ENCODE data around the gene AUTS2. TPM values are rescaled to one million over a fixed set of nuclear protein-coding genes. Genes with fewer than 3 reads are reported as not detected.

Gene AUTS2
- polyA plus RNA-seq, 3 donors = 3.1 to 8.3 (median 7.9) TPM

- WGBS, 3 donors = 89 to 96% (median 95%) methylated on average over 1 of the region's 1 CpG
- no peak overlapping the region for H3K27ac ChIP-seq (ENCODE audit: low read depth, low read length)
These were observed 20.8 kb downstream of the AUTS2 start for GRCh38 chr7:69619054-69619453.

GRCh38 chr7:69619635-69620034, 21.4 kb downstream of the AUTS2 start:
- WGBS, 3 donors = 84 to 92% (median 87%) methylated on average over 2 of the region's 2 CpGs

GRCh38 chr7:69620063-69620462, 21.8 kb downstream of the AUTS2 start:
- 48 to 62% (median 57%) methylated on average over 4 of the region's 4 CpGs for WGBS, 3 donors
- H3K27ac ChIP-seq (ENCODE audit: low read depth, low read length) = no peak overlapping the region

More at GRCh38 chr7:69619635-69620034, 21.4 kb downstream of the AUTS2 start:
- no peak overlapping the region for H3K27ac ChIP-seq (ENCODE audit: low read depth, low read length)

DNA sequence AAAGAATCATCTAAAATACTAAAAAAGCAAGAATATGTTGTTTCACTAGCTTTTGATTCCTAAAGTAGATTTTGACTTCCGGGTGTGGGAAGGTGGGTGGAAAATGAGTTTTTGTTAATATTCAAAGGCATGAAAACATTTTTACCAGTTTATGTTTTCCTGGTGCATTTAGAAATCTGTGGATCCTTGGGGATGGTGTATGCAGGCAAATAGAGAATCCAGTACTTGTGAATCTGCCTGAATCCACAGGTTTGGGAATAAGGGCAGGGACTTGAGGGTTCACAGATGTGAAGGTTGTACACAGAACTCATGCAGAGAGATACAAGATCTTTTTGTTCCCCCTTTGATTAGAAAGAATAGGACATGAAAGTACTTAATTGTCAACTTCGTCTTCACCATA, 22.4 kb downstream of the AUTS2 start:
- no peak overlapping the region for H3K27ac ChIP-seq (ENCODE audit: low read depth, low read length)
- WGBS, 3 donors = 89 to 91% (median 91%) methylated on average over 2 of the region's 2 CpGs

GRCh38 chr7:69622014-69622835, 23.9 kb downstream of the AUTS2 start:
- 56 to 60% (median 59%) methylated on average over 2 of the region's 2 CpGs for WGBS, 3 donors

DNA sequence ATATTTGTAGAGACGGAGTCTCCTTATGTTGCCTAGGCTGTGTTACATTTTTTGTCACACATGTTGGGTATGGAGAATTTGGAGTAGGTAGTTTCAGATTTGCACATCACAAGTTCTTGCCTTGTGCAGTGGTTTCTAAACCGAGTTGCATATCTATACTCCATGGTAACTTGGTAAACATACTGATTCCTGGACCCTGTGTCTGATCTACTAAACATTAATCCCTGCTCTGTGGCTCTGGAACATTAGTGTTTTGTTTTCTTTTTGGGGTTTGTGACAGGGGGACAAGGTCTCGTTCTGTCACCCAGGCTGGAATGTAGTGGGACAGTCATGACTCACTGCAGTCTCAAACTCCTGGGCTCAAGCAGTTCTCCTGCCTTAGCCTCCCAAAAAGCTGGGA, 24.7 kb downstream of the AUTS2 start:
- WGBS, 3 donors = 59 to 82% (median 75%) methylated on average over 3 of the region's 3 CpGs
- no peak overlapping the region for H3K27ac ChIP-seq (ENCODE audit: low read depth, low read length)

More at GRCh38 chr7:69622014-69622835, 23.9 kb downstream of the AUTS2 start:
- H3K27ac ChIP-seq (ENCODE audit: low read depth, low read length) = no peak overlapping the region

GRCh38 chr7:69624435-69625230, 26.4 kb downstream of the AUTS2 start:
- H3K27ac ChIP-seq (ENCODE audit: low read depth, low read length) = no peak overlapping the region
- WGBS, 3 donors = 72 to 89% (median 85%) methylated on average over 8 of the region's 8 CpGs

DNA sequence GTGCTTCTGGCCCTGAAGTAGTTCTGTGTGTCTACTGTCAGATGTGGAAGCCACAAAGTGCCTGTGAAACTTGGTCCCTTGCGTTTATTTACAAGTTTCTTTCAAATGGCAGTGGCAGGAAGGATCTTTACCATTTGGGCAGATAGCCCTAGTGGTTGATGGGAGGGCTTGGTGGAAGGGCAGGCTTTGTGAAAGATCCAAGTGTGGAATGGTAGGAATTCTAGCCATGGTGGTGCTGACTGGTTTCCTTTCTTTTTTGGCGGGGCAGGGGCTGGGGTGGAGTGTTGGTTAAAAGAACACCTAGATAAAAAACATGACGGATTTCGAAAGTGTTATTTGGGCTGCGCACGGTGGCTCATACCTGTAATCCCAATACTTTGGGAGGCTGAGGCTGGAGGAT, 27.0 kb downstream of the AUTS2 start:
- H3K27ac ChIP-seq (ENCODE audit: low read depth, low read length) = no peak overlapping the region
- WGBS, 3 donors = 80 to 94% (median 90%) methylated on average over 6 of the region's 6 CpGs

DNA sequence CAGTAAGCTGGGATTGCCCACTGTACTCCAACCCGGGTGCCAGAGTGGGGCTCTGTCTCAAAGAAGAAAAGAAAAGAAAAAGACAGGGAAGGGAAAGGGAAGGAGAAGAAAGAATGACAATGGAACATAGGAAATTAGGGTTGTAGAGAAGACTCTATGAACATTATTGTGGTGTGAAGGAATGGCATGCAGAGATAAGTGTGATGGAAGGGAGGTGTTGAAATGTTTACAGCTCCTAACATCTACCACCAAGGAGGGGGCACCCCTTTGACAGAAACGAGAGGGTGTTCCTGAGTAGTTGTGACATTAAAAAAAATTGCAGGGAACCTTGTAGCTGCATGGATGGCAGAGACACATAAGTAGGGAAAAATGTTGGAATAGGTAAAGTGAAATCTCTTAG, 27.5 kb downstream of the AUTS2 start:
- 68 to 79% (median 77%) methylated on average over 2 of the region's 2 CpGs for WGBS, 3 donors
- no peak overlapping the region for H3K27ac ChIP-seq (ENCODE audit: low read depth, low read length)

DNA sequence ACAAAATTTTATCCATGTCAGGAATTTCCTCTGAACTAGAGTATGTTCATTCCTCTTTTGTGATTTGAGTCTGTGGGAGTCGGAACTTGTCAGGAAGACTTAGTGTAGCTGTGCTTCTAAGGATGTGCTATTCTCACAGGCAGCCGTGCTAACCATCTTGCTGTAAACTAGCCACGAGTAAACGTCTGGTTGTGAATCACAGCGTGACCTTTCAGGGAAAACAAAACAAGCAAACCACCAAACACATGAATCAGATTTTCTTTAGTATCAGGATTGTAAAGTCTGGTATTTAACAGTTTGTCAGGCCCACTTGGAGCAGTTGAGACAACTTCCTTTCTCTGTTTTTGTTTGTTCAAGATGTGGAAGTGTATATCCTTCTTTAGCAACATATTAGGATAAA, 32.0 kb downstream of the AUTS2 start:
- 42 to 74% (median 48%) methylated on average over 5 of the region's 5 CpGs for WGBS, 3 donors
- H3K27ac ChIP-seq (ENCODE audit: low read depth, low read length) = no peak overlapping the region

DNA sequence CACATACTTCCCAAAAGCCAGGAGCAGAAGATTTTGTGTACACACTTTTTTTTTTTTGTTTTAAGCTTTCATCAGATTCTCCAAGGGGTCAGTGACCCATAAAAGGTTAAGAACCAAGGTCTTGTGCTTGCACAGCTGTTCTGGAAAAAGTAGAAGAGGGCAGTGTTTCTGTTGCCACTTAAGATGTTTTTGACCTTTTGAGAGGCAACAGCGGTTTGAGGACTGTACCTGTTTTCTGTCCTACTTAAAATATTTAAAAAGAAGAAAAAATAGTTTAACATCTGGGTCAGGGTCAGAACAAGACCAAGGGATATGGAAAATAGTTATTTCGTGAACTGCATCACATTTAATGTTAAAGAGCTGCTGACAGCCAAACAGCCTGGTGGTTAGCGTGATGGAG, 32.9 kb downstream of the AUTS2 start:
- 89 to 95% (median 89%) methylated on average over 3 of the region's 3 CpGs for WGBS, 3 donors
- H3K27ac ChIP-seq (ENCODE audit: low read depth, low read length) = no peak overlapping the region

DNA sequence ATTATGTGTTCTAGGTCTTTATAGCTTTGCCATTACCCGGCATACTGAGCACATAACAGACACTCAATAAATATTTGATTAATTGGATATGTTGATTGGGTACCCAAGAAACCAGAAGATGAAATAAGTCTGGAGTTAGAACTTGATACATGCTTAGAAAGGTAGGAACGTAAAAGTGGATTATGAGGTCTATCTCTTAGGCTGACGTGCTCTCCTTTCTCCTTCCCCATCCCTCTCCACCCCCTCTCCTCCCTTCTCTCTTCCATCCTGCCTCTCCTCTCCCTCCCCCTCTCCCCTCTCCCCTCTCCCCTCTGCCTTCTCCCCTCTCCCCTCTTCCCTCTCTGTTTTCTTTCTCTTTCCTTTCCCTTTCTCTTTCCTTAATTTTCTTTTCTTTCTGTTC, 34.0 kb downstream of the AUTS2 start:
- H3K27ac ChIP-seq (ENCODE audit: low read depth, low read length) = no peak overlapping the region
- WGBS, 3 donors = 87 to 95% (median 90%) methylated on average over 3 of the region's 3 CpGs

GRCh38 chr7:69633122-69633831, 35.0 kb downstream of the AUTS2 start:
- no peak overlapping the region for H3K27ac ChIP-seq (ENCODE audit: low read depth, low read length)
- 79 to 84% (median 80%) methylated on average over 2 of the region's 2 CpGs for WGBS, 3 donors

GRCh38 chr7:69635555-69636185, 37.4 kb downstream of the AUTS2 start:
- WGBS, 3 donors = 64 to 91% (median 79%) methylated on average over 4 of the region's 4 CpGs
- H3K27ac ChIP-seq (ENCODE audit: low read depth, low read length) = no peak overlapping the region

- WGBS, 3 donors = 89 to 97% (median 94%) methylated on average over 1 of the region's 1 CpG
- H3K27ac ChIP-seq (ENCODE audit: low read depth, low read length) = no peak overlapping the region
These were observed 40.4 kb downstream of the AUTS2 start for GRCh38 chr7:69638674-69639073.

- H3K27ac ChIP-seq (ENCODE audit: low read depth, low read length) = no peak overlapping the region
- WGBS, 3 donors = 92 to 98% (median 96%) methylated on average over 3 of the region's 3 CpGs
These were observed 41.9 kb downstream of the AUTS2 start for GRCh38 chr7:69640216-69640615.

DNA sequence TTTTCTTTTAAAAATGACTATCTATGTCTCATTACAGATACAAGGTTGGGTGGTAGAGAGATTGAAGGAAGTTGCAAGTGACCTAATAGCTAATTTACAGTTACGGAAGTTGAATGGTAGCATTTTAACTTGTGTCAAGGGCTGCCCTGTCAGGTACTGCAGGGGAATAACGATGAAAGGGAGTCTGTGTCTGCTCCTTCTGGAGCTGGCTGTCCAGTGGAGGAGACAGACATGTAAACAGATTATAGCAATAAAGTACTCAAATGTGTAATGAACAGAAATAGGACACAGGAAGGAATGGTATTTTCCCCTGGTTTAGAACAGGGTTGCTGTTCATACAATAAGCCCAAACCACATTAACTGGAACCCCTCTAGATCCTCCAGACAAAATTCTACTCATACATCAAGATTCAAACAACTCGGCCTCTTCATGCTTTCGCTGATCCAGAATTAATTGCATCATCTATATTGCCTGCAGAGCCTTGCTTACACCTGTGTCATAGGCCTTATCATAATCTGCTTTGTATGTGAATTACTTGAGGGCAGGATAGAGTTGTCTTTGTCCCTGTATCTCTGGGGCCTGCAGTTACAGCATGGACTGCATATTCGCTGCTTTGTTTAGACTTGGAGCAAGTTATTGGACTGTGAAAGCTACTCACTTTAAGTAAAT, 42.8 kb downstream of the AUTS2 start:
- no peak overlapping the region for H3K27ac ChIP-seq (ENCODE audit: low read depth, low read length)
- 83 to 91% (median 87%) methylated on average over 5 of the region's 5 CpGs for WGBS, 3 donors

GRCh38 chr7:69643265-69643664, 45.0 kb downstream of the AUTS2 start:
- WGBS, 3 donors = 90 to 92% (median 90%) methylated on average over 4 of the region's 4 CpGs
- H3K27ac ChIP-seq (ENCODE audit: low read depth, low read length) = no peak overlapping the region
